HG03196 (cell line): Measurements from ENCODE around the gene KRTAP5-2.
"Not testable (repeated sequence)": the region's sequence is repeated elsewhere in the genome, so short reads cannot be mapped to it uniquely, and the experiment has no call there.

Experiments
- ATAC-seq: cut with Tn5 transposase; IDR thresholded peaks from one replicate; pipeline ENCODE4 v1.9.1; 2021; ENCODE audit not compliant: unreplicated experiment

The KRTAP5-2 gene

DNA sequence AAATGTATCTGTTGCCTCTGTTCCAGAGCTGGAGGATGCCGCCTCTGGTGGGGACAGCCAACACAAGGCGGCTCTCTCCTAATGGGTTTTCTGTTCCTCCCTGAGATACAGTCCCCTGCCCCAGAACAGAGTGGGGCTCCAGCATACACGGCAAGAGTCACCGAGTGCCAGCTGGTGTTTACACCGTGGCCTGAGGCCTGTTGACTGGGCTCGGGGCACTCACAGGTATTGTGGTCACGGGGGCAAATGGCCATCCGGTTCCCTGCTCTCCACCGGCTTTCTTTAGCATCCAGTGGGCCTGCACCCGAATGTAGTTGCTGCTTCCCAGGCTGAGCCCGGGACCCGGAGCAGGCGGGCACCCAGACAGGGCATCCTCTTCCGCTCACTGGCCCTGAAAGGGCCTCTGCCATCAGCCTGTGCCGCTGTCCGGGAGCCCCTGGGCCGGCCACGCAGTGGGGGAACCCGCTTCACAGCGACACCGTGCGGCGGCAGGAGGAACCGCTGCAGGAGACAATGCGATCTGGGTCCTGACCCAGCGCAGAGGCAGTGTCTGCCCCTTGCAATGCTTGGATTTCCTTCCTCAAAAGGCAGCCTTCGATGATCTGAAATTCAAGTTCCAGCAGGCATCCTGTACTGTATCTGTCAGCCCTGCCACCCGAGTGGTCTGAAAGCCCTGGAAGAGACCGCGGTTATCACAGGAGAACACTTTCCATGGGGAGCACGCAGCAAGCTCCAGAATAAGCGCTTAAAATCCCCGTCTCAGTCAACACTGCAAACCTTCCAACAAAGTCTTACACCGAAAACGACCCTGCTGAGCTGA, 30.6 kb upstream of the KRTAP5-2 start:
- ATAC-seq: no peak

DNA sequence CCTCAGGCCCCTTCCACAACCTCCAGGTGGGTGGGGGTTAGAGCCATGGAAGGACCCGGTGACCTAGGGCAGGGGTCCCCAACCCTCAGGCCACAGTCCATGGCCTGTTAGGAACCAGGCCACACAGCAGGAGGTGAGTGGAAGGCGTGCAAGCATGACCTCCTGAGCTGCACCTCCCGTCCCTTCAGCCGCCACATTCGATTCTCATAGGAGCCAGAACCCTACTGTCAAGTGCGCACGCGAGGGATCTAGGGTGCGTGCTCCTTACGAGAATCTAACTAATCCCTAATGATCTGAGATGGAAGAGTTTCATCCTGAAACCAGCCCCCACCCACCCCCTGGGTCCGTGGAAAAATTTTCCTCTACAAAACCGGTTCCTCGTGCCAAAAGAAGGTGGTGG, 27.4 kb upstream of the KRTAP5-2 start:
- ATAC-seq: no peak

DNA sequence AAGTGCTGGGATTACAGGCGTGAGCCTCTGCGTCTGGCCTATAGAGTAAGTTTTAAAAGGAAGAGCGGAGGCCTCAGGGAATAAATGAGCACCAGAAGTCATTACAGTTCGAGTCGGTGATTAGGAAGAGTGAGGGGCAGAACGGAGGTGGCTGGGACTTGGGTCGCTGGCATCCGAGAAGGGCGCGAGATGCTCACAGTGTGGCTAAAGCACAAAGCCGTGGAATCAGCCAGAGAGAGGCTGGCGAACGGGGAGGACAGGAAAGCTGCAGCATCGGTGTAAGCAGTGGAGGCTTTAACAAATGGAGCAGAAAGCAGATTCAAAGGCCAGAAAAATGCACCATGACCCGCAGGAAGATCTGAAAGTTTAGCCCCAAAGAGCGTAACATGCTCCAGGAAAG, 26.5 kb upstream of the KRTAP5-2 start:
- no peak for ATAC-seq

DNA sequence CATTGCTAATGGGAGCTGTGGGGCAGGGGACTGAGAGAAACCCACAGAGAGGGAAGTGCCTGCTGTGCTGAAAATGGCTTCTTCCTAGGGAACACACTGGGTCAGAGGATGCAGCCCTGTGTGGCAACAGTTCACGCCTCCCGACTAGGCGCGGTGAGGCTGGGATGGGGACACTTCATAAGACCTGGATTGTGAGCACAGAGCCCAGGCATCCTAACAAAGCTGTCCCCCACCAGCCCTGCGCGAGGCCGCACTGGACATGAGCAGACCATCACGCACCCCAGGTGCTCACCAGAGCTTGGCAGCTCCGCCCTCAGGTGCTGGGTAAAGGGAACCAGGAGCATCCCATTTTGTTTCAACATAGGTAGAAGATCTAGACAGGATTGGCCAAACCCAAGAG, 25.6 kb upstream of the KRTAP5-2 start:
- no peak for ATAC-seq

DNA sequence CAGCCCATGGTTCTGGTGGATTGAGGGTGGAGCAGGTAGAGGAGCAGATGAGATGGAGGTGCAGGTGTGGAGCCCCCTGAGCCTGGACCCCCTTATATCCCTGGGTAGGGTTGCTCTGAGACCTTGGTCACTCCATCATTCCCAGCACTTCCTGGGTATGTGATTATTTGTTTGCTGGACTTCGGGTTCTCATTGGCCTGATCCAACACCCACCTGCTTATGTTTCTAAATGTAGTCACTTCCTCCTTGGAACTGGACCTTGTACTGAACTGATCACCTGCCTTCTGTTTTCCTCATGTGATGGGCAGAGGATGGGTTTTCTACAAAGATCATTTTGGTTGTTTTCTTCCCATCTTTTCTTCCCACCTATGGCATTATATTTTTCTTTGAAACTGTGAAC, 24.0 kb upstream of the KRTAP5-2 start, which contains the start of gene KRTAP5-4:
Gene KRTAP5-4 (minus strand): TSS at position 53 of the 400 bp plus-strand sequence. CDS start 45 bp downstream, at position 8.
- no peak for ATAC-seq

DNA sequence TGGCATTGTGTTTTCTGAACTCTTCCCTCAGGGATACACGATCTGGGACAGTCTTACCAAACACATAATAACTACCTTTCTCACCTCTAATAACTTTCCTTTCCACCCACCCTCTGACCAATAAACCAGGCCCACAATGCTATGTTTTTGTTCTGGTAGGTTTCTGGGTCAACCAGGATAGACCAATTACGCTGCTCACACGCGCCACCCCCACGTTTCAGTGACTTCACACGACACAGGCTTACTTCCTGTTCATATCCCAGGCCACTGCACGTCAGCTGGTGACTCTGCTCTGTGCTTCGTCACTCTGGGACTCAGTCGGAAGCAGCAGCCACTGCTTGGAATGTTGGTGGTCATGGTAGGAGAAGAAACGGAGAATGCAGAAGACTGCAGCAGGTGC, 21.4 kb upstream of the KRTAP5-2 start:
- no peak for ATAC-seq

DNA sequence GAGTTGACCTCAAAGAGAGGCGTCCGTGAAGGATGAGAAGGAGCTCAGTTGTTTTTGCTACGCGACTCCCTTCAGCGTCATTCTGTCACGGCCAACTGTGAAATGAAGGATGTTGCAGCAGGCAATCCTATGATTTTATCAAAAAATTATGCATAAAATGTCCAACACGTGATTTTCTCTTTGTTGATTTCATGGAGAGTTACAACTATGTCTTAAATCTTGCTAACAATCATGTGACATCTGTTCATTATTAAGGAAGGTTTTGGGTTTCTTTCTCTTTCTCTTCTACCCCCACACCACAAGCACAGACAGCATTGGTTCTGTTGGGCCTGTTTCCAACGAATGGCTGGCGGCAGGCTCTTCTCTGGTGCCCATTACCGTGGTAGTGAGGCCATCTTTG, 20.1 kb upstream of the KRTAP5-2 start:
- no peak for ATAC-seq

DNA sequence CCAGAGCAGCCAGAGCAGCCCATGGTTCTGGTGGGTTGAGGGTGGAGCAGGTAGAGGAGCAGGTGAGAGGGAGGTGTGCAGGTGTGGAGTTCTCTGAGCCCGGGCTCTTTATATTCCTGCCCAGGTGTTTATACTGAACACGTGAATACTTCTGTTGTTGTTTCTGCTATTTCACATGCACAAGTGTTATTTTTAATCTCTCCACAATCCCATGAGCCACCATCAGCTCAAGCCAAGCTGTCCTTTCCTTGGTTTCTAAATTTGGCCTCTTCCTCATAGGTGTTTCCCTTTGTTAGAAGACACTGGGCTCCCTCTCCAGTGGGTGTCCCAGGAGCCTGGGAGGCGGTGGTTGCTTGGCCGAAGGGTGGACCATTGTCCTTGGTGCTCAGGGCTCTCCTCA, 10.3 kb upstream of the KRTAP5-2 start, which contains the start of gene KRTAP5-3:
Gene KRTAP5-3 (minus strand): TSS at position 101 of the 400 bp plus-strand sequence. CDS start 78 bp downstream, at position 23.
- ATAC-seq: no peak

DNA sequence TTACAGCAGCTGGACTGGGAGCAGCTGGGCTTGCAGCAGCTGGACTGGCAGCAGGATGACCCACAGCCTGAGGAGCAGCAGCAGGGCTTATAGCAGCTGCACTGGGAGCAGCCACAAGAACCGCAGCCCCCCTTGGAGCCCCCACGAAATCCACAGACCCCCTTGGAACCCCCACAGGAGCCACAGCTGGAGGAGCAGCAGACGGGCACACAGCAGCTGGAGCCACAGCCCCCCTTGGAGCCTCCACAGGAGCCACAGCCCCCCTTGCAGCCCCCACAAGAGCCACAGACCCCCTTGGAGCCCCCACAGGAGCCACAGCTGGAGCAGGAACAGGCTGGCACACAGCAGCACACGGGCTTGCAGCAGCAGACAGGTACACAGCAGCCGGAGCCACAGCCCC, 9.8 kb upstream of the KRTAP5-2 start:
- ATAC-seq: not testable (repeated sequence)

DNA sequence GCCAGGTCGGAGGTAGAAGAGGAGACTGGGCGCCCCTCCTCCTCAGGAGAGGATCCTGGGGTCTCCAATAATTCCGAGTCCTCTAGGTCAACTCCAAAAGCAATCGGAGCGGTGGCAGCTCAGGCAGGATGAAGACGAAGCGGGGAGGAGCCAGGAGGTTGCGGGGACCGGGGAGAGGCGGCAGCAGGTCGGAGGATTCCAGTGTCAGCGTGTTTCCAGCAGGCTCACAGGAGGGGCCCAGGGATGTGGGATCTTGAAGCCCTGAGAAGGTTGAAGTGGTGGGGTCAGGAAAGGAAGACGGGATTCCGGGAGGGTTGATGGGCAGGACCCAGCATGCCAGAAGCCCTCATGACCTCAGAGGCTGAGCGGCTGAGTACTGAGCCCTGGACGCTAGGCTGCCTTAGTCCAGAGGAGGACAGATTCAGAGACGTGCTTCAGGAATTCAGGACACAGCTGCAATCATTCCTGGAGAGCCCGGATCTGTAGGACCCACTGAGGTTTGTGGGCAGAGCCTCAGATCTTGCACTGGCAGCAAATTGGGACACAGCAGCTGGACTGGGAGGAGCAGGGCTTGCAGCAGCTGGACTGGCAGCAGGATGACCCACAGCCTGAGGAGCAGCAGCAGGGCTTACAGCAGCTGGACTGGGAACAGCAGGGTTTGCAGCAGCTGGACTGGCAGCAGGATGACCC, 9.2 kb upstream of the KRTAP5-2 start:
- not testable (repeated sequence) for ATAC-seq

DNA sequence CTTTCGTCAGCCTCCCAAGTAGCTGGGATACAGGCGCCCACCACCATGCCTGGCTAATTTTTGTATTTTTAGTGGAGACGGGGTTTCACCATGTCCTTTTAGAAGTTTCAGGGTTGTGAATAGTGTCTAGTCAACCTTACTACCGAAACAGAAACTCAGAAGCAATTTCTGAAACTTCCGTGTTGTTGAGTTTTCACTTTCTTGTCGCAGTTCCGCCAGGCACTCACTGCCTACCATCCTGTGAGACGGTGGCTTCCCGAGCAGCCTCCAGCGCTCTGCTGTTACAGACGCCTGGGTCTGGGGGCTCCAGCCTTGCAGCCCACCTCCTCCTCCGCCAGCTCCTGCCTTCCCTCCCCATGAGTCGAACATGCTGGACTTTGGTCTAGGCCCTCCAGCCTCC, 7.8 kb upstream of the KRTAP5-2 start:
- peak; percentile 91 for ATAC-seq

DNA sequence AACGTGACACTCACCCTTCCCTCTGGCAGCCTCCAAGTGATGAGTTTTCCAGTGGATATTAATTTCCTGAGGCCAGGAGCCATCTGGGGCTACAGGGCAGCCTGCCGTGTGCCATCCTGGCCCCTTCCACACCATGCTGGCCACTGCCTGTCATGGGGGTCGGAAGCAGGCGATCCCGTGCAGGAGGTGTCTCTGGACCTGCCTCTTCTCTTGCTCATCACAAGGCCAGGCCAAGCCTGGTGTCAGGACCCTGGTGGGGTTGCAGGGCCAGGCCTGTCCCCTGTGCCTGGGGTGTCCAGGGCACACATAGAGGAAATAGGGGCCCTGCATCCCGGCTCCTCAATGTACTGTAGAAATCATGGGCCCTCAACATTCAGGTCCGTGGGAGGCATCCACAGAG, 6.6 kb upstream of the KRTAP5-2 start:
- ATAC-seq: no peak

DNA sequence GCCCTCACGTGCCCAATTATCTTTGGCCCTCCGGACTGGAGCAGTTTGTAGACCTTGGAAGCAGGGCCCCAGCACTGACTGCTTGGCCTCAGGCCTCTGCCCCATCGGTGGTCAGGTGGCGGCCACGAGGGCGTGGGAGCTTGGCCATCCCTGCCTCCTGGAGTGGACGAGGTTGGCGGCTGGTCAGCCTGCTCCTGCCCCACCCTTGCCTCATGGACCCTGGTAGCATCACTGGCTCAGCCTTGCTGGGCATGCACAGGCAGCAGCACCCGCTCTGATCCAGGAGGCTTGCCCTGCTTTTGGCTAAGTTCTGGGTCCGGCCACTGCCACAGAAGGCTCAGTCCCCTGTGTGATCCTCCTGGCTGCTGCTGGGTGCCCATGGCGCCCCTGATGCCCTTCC, 6.1 kb upstream of the KRTAP5-2 start:
- no peak for ATAC-seq

DNA sequence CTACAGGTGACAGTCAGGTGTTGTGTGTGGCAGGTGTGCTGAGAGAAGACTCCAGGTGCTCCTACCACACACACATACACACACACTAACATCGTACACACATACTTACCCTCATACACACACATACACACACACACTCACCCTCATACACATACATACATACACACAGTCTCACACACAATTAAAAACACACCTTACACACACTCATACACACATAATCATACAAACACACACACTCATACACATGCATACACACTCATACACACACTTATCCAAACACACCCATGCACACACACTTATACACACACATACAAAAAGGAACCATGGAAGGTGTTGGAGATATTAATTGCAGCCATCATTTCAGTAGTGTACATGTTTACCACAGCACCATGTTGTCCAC, 5.5 kb upstream of the KRTAP5-2 start:
- no peak for ATAC-seq

DNA sequence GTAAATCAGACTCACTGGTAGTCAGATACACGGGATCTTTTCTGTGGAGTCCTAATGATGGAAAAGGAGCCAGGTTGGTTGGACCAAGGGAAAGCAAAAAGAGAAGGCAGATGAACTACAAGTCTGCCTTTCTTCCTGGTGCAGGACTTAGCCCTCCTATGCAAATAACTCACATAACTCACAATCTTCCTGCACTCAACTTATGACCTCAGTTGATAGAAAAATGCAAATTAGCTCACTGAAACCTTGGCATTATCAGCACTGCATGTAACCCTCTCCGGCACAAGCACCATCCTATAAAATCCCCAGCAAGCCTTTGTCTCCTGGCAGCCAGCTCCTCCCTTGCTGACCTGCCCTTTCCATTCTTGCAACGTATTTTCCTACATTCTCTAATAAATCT, 3.6 kb upstream of the KRTAP5-2 start:
- not testable (repeated sequence) for ATAC-seq

DNA sequence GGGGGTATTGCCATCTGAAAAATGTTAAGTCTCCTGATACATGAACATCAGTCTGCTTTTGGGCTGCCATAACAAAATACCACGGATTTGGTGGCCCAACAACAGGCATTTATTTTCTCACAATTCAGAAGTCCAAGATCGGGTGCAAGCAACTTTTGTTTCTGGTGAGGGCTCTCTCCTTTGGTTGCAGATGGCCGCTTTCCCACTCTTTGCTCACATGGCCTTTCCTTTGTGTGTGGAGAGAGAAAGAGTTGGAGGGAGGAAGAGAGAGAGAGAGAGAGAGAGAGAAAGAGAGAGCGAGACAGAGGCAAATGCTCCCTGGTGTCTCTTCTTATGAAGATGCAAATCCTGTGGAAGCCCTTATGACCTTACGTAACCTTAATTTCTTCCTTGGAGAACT, 2.5 kb upstream of the KRTAP5-2 start:
- ATAC-seq: no peak

DNA sequence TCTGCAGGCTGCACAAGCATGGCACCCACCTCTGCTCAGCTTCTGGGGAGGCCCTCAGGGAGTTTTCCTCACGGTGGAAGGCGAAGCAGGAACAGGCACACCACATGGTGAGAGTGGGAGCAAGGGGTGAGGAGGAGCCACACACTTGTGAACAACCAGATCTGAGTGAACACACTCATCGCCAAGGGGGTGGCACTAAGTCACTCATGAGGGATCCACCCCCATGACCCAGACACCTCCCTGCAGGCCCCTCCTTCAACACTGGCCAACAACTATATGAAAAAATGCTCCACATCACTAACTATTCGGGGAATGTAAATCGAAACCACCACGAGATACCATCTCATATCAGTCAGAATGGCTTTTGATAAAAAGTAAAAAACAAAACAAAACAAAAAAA, 722 bp upstream of the KRTAP5-2 start:
- ATAC-seq: no peak

DNA sequence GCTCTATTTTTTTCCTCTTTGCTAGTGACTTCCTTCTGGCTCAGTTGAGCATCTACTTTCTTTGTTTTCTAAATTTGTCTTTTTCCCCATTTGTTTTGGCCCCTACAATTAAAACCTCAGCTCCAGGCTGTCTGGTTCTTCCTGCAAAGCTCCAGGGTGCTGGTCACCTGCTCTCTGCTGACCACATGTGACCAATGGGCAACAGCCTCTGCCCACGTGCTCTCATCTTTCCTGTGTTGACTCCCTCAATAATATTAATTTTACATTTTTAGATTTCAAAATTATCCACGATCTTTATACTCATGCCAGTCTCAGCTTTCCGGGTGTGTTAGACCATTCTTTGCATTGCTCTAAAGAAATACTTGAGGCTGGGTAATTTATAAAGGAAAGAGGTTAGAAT, 312 bp upstream of the KRTAP5-2 start:
- ATAC-seq: not testable (repeated sequence)

DNA sequence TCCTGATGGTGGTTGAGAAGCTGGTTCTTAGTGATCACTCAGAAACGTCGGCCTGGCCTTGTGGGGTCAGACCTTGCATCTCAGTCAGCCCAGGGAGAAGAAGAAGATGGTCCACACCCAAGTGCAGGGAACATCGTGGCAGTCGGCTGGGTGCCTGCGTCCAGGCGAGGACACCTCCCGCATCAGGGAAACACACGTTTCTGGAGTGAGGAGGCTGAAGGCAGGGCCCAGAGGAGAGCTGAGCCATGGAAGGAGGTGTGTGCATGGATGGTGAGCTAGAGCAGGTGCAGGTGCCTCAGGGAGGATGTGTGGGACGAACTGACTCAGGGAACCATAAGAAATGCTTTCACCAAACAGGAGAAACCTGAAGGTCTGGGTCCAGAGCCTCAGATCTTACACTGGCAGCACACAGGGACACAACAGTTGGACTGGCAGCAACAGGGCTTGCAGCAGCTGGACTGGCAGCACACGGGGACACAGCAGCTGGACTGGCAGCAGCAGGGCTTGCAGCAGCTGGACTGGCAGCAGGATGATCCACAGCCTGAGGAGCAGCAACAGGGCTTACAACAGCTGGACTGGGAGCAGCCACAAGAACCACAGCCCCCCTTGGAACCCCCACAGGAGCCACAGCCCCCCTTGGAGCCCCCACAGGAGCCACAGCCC, 632 bp downstream of the KRTAP5-2 start:
- no peak for ATAC-seq

DNA sequence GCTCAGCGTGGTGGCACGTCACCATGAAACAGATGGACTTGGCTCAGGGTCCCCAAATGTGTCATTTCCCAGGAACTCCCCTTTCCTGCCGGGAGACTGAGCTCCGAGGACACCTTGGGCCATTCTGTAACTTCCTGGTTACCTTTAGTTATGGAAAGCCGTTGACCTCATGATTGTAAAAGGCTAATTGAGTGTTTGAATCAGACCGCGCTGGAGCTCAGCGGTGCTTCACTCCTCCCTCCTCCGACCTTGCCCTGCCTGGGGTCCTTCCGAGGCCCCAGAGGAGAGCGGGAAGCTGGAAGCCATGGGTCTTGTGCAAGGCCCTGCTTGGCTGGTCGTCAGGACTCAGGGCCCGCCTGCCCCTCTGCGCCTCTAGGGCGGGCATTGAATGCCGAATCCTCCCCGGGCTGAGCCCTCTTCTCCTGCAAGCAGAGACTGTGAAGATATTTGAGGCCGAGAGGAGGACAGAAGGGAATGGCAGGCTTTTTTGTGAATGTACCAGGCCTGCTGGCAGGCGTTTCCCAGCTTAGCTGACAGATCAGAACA, 1.4 kb downstream of the KRTAP5-2 start:
- ATAC-seq: not testable (repeated sequence)

DNA sequence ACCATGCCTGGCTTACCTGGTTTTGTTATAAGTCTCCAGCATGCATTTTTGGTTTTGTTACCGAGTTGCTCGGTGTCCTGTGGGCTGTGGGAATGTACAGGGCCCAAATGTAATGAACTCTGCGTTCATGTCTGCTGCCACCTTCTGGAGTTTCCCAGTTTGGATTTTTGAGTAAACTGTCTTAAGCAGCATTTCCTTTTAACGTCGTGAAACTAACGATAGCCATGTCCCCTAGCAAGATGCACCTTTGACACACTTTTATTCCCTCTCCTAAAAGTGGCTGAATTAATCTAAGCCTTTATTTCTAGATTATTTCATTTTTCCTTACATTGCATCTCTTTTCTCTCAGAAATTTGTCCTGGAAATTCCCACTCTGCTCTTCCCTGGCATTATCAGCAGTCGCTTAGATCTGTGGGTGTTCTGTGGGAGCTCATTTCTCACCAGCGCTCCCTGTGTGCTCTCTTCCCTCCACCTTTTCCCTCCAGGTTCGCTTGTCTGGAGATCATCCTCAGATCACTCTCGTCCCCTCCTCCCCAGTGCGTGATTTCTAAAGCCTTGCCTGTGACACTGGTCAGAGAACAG, 2.0 kb downstream of the KRTAP5-2 start:
- not testable (repeated sequence) for ATAC-seq
